ENCODE data around the gene SPARC. TPM values are rescaled to one million over a fixed set of nuclear protein-coding genes. Genes with fewer than 3 reads are reported as not detected.
A peak's percentile ranks its signal among the peaks of the same experiment; 100 is the strongest.
"Not testable (repeated sequence)": the region's sequence is repeated elsewhere in the genome, so short reads cannot be mapped to it uniquely, and the experiment has no call there.

Gene SPARC
- total RNA-seq, 1 donor from 2014 or later, result 435 TPM

GRCh38 chr5:151694035-151694485 is 7.3 kb upstream of the SPARC start:
- peak overlapping the region; percentile 83 for H3K27ac Mint-ChIP-seq (ENCODE audit: unreplicated experiment)

GRCh38 chr5:151692312-151692711 is 5.6 kb upstream of the SPARC start:
- Mint-ChIP-seq H3K27ac (ENCODE audit: unreplicated experiment) (peak overlapping the region; percentile 25), H3K4me1 (peaks cover 47% of the 10 kb centered on the region), H3K27me3 (ENCODE audit: low read depth) (no peaks in the 10 kb centered on the region), H3K36me3 (ENCODE audit: low read depth) (no peaks in the 10 kb centered on the region), H3K9me3 (no peaks in the 10 kb centered on the region), H3K4me3 (peak overlapping the region; percentile 3)
- TF ChIP-seq CTCF (conservative IDR thresholded peaks at IDR 0.05), result no peak
- DNase-seq (ENCODE audit: low read depth, low spot score), result no peak

More at GRCh38 chr5:151694035-151694485, 7.3 kb upstream of the SPARC start:
- H3K9me3 Mint-ChIP-seq, result no peaks in the 10 kb centered on the region
- no peak for DNase-seq (ENCODE audit: low read depth, low spot score)
- H3K4me1 Mint-ChIP-seq, result peaks cover 51% of the 10 kb centered on the region
- peak overlapping the region; percentile 76 for H3K4me3 Mint-ChIP-seq
- TF ChIP-seq CTCF (conservative IDR thresholded peaks at IDR 0.05), result no peak
- no peaks in the 10 kb centered on the region for H3K36me3 Mint-ChIP-seq (ENCODE audit: low read depth)
- H3K27me3 Mint-ChIP-seq (ENCODE audit: low read depth), result no peaks in the 10 kb centered on the region

DNA sequence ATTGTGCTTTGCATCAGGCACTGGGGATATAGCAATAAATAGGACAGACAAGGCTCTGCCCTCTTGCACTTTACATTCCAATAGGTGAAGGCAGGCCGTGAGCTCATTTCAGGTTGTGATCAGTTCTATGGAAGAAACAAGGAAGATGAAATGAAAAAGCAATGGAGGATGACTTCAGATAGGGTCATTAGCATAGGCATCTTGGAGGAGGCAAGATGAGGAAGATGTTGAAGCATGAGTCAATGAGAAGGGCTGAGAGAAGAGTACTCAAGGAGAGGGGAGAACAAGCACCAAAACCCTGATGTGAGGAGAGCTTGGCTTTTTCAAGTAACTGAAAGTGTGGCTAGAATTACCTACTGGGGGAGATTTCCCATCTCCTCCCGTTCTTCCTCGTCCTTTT is 5.0 kb upstream of the SPARC start:
- H3K4me1 Mint-ChIP-seq, result peaks cover 49% of the 10 kb centered on the region

DNA sequence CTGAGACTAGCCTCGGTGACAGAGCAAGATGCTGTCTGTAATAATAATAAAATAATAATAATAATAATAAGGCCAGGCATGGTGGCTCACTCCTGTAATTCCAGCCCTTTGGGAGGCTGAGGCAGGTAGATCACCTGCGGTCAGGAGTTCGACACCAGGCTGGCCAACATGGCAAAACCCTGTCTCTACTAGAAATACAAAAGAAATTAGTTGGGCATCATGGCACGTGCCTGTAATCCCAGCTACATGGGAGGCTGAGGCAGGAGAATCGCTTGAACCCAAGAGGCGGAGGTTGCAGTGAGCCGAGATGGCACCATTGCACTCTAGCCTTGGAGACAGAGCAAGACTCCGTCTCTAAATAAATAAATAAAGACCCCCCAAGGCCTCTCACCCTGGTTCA is 2.9 kb upstream of the SPARC start:
- DNase-seq (ENCODE audit: low read depth, low spot score); H3K9me3 Mint-ChIP-seq; H3K36me3 Mint-ChIP-seq (ENCODE audit: low read depth); H3K27ac Mint-ChIP-seq (ENCODE audit: unreplicated experiment); H3K27me3 Mint-ChIP-seq (ENCODE audit: low read depth): not testable (repeated sequence)
- peak overlapping the region; percentile 17 for H3K4me3 Mint-ChIP-seq
- H3K4me1 Mint-ChIP-seq, result peaks cover 52% of the 10 kb centered on the region

More for the DNA sequence above, 5.0 kb upstream of the SPARC start:
- Mint-ChIP-seq H3K4me3 (no peak overlapping the region), H3K36me3 (ENCODE audit: low read depth) (no peaks in the 10 kb centered on the region), H3K27me3 (ENCODE audit: low read depth) (no peaks in the 10 kb centered on the region), H3K9me3 (no peaks in the 10 kb centered on the region), H3K27ac (ENCODE audit: unreplicated experiment) (no peak overlapping the region)
- TF ChIP-seq CTCF (conservative IDR thresholded peaks at IDR 0.05), result no peak
- no peak for DNase-seq (ENCODE audit: low read depth, low spot score)

GRCh38 chr5:151688436-151688835 is 1.7 kb upstream of the SPARC start:
- no peak overlapping the region for H3K27ac Mint-ChIP-seq (ENCODE audit: unreplicated experiment)

More at GRCh38 chr5:151688436-151688835, 1.7 kb upstream of the SPARC start:
- no peak for TF ChIP-seq CTCF (conservative IDR thresholded peaks at IDR 0.05)
- H3K9me3 Mint-ChIP-seq, result no peaks in the 10 kb centered on the region
- no peak for DNase-seq (ENCODE audit: low read depth, low spot score)
- H3K4me3 Mint-ChIP-seq, result peak overlapping the region; percentile 32
- H3K4me1 Mint-ChIP-seq, result peaks cover 54% of the 10 kb centered on the region
- no peaks in the 10 kb centered on the region for H3K36me3 Mint-ChIP-seq (ENCODE audit: low read depth)
- no peaks in the 10 kb centered on the region for H3K27me3 Mint-ChIP-seq (ENCODE audit: low read depth)
